ENCODE data around the gene FOXO1. TPM values are rescaled to one million over a fixed set of nuclear protein-coding genes. Genes with fewer than 3 reads are reported as not detected.

FOXO1 gene
- total and polyA plus RNA-seq, 2 of the 13 experiments (the other 11 are each of a cell fraction or from before 2014, with no cell fraction given): 8.1 to 13.1 TPM

DNA sequence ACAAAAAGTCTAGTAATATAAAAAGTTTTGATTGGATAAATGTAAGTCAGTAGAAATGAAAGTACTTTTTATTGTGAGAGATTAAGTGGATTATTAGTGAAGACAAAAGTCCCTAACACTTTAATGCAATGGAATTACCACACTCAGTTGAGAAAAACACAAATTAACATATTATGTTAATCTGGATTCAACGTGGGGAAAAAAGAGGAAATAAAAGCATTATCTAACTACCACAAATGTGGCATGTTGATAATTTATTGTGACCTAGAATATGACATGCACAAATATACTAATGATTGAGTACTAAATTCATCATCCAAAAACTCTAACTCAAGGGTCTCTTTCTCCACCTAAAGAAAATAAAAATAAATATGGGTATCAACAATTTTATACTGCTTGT lies 41.5 kb downstream of the FOXO1 start:
- Histone ChIP-seq H3K27ac (ENCODE audit: extremely low read length, insufficient read depth, low read length) (no peak overlapping the region), H4K20me1 (ENCODE audit: insufficient read depth, low read length) (peaks cover 78% of the 10 kb centered on the region), H3K9me3 (ENCODE audit: low read length) (no peaks in the 10 kb centered on the region), H3K27me3 (ENCODE audit: control insufficient read depth in 1 of 2, insufficient read depth in 2 of 2, low read length in 2 of 2) (no peaks in the 10 kb centered on the region), H3K36me3 (replicated peaks in 1 of 2; ENCODE audit: control insufficient read depth in 1 of 2, insufficient read depth in 2 of 2, low read length in 2 of 2) (peaks cover 0 to 7% of the 10 kb centered on the region in 2 experiments; a peak in 3 of 5 replicates), H3K4me3 (replicated peaks in 1 of 3; ENCODE audit: insufficient read depth in 1 of 3, low read depth in 2 of 3, low read length in 3 of 3) (no peak overlapping the region), H3K4me2 (ENCODE audit: low read depth, low read length) (no peak overlapping the region), H2AFZ (ENCODE audit: low read length) (no peak overlapping the region), H3K9ac (ENCODE audit: insufficient read depth, low read depth, low read length) (no peak overlapping the region), H3K79me2 (ENCODE audit: insufficient read depth, low read length) (peaks cover 96% of the 10 kb centered on the region), H3K4me1 (ENCODE audit: insufficient read depth, low read length) (peaks cover 60% of the 10 kb centered on the region)
- ChIA-PET POLR2A (no interaction called here), CTCF (ENCODE audit: low intra/inter-chr PET ratio, low total read pairs) (no interaction called here)
- TF ChIP-seq MAF1 (CRISPR knock-in tag; IDR thresholded peaks at IDR 0.05; ENCODE audit: borderline replicate concordance): no peak
- TF ChIP-seq, protein P1, sequence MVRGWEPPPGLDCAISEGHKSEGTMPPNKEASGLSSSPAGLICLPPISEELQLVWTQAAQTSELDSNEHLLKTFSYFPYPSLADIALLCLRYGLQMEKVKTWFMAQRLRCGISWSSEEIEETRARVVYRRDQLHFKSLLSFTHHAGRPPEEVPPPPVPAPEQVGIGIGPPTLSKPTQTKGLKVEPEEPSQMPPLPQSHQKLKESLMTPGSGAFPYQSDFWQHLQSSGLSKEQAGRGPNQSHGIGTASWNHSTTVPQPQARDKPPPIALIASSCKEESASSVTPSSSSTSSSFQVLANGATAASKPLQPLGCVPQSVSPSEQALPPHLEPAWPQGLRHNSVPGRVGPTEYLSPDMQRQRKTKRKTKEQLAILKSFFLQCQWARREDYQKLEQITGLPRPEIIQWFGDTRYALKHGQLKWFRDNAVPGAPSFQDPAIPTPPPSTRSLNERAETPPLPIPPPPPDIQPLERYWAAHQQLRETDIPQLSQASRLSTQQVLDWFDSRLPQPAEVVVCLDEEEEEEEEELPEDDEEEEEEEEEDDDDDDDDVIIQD (CRISPR knock-in tag; IDR thresholded peaks at IDR 0.05; ENCODE audit: low read depth): no peak
- TF ChIP-seq KDM5B (CRISPR knock-in tag; IDR thresholded peaks at IDR 0.05; ENCODE audit: borderline replicate concordance): no peak
- no peak for TF ChIP-seq ZNF879 (CRISPR knock-in tag; IDR thresholded peaks at IDR 0.05)
- TF ChIP-seq ZNF484 (CRISPR knock-in tag; IDR thresholded peaks at IDR 0.05; ENCODE audit: borderline replicate concordance, low read depth): no peak
- TF ChIP-seq, protein P2, sequence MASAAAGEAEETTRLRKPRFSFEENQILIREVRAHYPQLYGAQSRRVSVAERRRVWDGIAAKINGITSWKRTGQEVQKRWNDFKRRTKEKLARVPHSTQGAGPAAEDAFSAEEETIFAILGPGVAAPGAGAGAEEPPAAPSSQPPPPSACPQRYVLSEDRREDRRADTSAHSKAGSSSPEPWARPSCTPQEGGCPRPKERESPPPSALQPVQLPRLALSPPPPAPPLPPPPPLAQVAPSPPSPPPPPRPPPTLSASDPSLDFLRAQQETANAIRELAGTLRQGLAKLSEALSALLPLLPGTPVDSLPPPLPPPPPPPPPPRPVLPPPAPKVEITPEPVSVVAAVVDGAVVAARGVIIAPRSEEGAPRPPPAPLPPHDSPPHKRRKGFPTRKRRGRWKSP (CRISPR knock-in tag; IDR thresholded peaks at IDR 0.05): no peak
- TF ChIP-seq PAX8 (CRISPR knock-in tag; IDR thresholded peaks at IDR 0.05; ENCODE audit: borderline replicate concordance): no peak
- TF ChIP-seq ZNF792 (CRISPR knock-in tag; IDR thresholded peaks at IDR 0.05): no peak
- no peak for TF ChIP-seq NR3C1 (CRISPR knock-in tag; IDR thresholded peaks at IDR 0.05)
- TF ChIP-seq MED8 (CRISPR knock-in tag; IDR thresholded peaks at IDR 0.05; ENCODE audit: insufficient replicate concordance): no peak
- no peak for TF ChIP-seq NCOA1 (CRISPR knock-in tag; IDR thresholded peaks at IDR 0.05)
- TF ChIP-seq ZNF550 (CRISPR knock-in tag; IDR thresholded peaks at IDR 0.05; ENCODE audit: borderline replicate concordance): no peak
- TF ChIP-seq PCBP1 (IDR thresholded peaks at IDR 0.05; ENCODE audit: borderline replicate concordance, low read depth, low read length): no peak
- TF ChIP-seq ZNF253 (CRISPR knock-in tag; IDR thresholded peaks at IDR 0.05; ENCODE audit: borderline replicate concordance): no peak
- TF ChIP-seq RXRA (CRISPR knock-in tag; IDR thresholded peaks at IDR 0.05): no peak
- TF ChIP-seq, protein P3, sequence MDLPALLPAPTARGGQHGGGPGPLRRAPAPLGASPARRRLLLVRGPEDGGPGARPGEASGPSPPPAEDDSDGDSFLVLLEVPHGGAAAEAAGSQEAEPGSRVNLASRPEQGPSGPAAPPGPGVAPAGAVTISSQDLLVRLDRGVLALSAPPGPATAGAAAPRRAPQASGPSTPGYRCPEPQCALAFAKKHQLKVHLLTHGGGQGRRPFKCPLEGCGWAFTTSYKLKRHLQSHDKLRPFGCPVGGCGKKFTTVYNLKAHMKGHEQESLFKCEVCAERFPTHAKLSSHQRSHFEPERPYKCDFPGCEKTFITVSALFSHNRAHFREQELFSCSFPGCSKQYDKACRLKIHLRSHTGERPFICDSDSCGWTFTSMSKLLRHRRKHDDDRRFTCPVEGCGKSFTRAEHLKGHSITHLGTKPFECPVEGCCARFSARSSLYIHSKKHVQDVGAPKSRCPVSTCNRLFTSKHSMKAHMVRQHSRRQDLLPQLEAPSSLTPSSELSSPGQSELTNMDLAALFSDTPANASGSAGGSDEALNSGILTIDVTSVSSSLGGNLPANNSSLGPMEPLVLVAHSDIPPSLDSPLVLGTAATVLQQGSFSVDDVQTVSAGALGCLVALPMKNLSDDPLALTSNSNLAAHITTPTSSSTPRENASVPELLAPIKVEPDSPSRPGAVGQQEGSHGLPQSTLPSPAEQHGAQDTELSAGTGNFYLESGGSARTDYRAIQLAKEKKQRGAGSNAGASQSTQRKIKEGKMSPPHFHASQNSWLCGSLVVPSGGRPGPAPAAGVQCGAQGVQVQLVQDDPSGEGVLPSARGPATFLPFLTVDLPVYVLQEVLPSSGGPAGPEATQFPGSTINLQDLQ (CRISPR knock-in tag; IDR thresholded peaks at IDR 0.05): no peak
- no peak for TF ChIP-seq ZNF724P (CRISPR knock-in tag; IDR thresholded peaks at IDR 0.05; ENCODE audit: borderline replicate concordance)
- BruUV-seq (replicated peaks): no TSS peak
- in situ Hi-C loops (cut with HindIII; ENCODE audit: extremely low pct_ligation_motif_present, low pct_unique_long_range_greater_than_20kb) (no loop called here), intact Hi-C loops (cut with micrococcal nuclease; ENCODE audit: unreplicated experiment) (loop anchor here (5.0 kb wide), 1 partner anchor 37 kb away; no protein-coding TSS in a partner anchor)
- DNase-seq (ENCODE audit: low spot score) (no peak), FAIRE-seq (no peak), ATAC-seq (no peak)
- 93% methylated on average over 1 of the region's 1 CpG for WGBS (ENCODE audit: low lambda C conversion rate)
